HL-60/S4 treated with retinoic acid at 250 ng/mL for 4 days and 3 days (cell line): ENCODE results near the gene KMT5C.

Experiments
- in situ Hi-C: fragments of 300-500 bp; cut with MboI; formaldehyde crosslinking; loops from 2 replicates; pipeline ENCODE4 v1.7.0; 2022; ENCODE audit warnings: low sequenced_read_pairs

KMT5C gene

GRCh38 chr19:55339105-55339888, at the start of gene KMT5C:
TSS of gene KMT5C (plus strand) at chr19:55339876. CDS start at chr19:55341937, 2,061 bp downstream.
- in situ Hi-C loops: no loop called here

GRCh38 chr19:55297267-55297666, 42.4 kb upstream of the KMT5C start:
- in situ Hi-C loops: no loop called here

GRCh38 chr19:55299991-55300390, 39.7 kb upstream of the KMT5C start:
- in situ Hi-C loops: no loop called here

GRCh38 chr19:55300886-55301458, 38.7 kb upstream of the KMT5C start:
- in situ Hi-C loops: no loop called here

- in situ Hi-C loops: no loop called here
Measured at GRCh38 chr19:55301459-55302317, 38.0 kb upstream of the KMT5C start.

- in situ Hi-C loops: no loop called here
Measured at GRCh38 chr19:55302318-55302703, 37.4 kb upstream of the KMT5C start.

- in situ Hi-C loops: no loop called here
Measured at GRCh38 chr19:55303477-55303876, 36.2 kb upstream of the KMT5C start.

GRCh38 chr19:55304279-55304978, 35.2 kb upstream of the KMT5C start:
- in situ Hi-C loops: no loop called here

GRCh38 chr19:55304980-55305379, 34.7 kb upstream of the KMT5C start:
- in situ Hi-C loops: no loop called here

- in situ Hi-C loops: no loop called here
Measured at GRCh38 chr19:55305491-55305890, 34.2 kb upstream of the KMT5C start.

- in situ Hi-C loops: no loop called here
Measured at GRCh38 chr19:55305983-55306562, 33.6 kb upstream of the KMT5C start.

GRCh38 chr19:55306712-55307111, 33.0 kb upstream of the KMT5C start:
- in situ Hi-C loops: no loop called here

- in situ Hi-C loops: no loop called here
Measured at GRCh38 chr19:55308281-55308680, 31.4 kb upstream of the KMT5C start.

- in situ Hi-C loops: no loop called here
Measured at GRCh38 chr19:55309448-55309847, 30.2 kb upstream of the KMT5C start.

GRCh38 chr19:55310498-55310897, 29.2 kb upstream of the KMT5C start:
- in situ Hi-C loops: no loop called here

GRCh38 chr19:55311397-55311796, 28.3 kb upstream of the KMT5C start:
- in situ Hi-C loops: no loop called here

GRCh38 chr19:55311797-55312196, 27.9 kb upstream of the KMT5C start:
- in situ Hi-C loops: no loop called here

- in situ Hi-C loops: no loop called here
Measured at GRCh38 chr19:55312621-55313512, 26.8 kb upstream of the KMT5C start.

GRCh38 chr19:55314396-55314795, 25.3 kb upstream of the KMT5C start:
- in situ Hi-C loops: no loop called here
